CD4-positive, alpha-beta memory T cell (primary cell): Measurements from ENCODE around the gene PRSS37. TPM values are rescaled to one million over a fixed set of nuclear protein-coding genes. Genes with fewer than 3 reads are reported as not detected.

ENCODE experiments used
- CTCF ChIA-PET: fragments of 350-600 bp; sonication (Branson Sonifier 250); formaldehyde crosslinking; loops from one replicate; lab custom pipeline; 2021; ENCODE audit warnings: inconsistent platforms; ENCODE audit not compliant: partially characterized antibody; lab: Charles Lee
- POLR2A ChIA-PET: fragments of 350-600 bp; sonication (Branson Sonifier 250); formaldehyde crosslinking; loops from one replicate; lab custom pipeline; 2021; ENCODE audit not compliant: partially characterized antibody; lab: Charles Lee
- DNase-seq, 5 donors: peaks; one replicate each; pipeline versions ENCODE4 v3.0.0 to v3.0.0-alpha.2; 2020 to 2022; ENCODE audit warnings: mixed read lengths in 1 of 5
- H3K27ac ChIP-seq: one replicate; pipeline ENCODE4 v1.7.0; 2013; ENCODE audit warnings: low read depth, low read length
- H3K27me3 ChIP-seq: 2 replicates; pipeline ENCODE4 v1.7.0; 2013; ENCODE audit warnings: mild to moderate bottlenecking, low read length, moderate library complexity; ENCODE audit not compliant: insufficient read depth
- H3K36me3 ChIP-seq: 2 replicates; pipeline ENCODE4 v1.7.0; 2013; ENCODE audit warnings: mild to moderate bottlenecking, low read length, moderate library complexity; ENCODE audit not compliant: insufficient read depth
- H3K4me1 ChIP-seq: 2 replicates; pipeline ENCODE4 v1.7.0; 2013; ENCODE audit warnings: mild to moderate bottlenecking, low read length, moderate library complexity; ENCODE audit not compliant: insufficient read depth
- H3K4me3 ChIP-seq, 2 donors: one replicate each; pipeline ENCODE4 v1.7.0; 2013; ENCODE audit warnings: low read length in 2 of 2, mild to moderate bottlenecking in 1 of 2
- H3K9me3 ChIP-seq, 2 donors: one replicate each; pipeline ENCODE4 v1.7.0; 2013; ENCODE audit warnings: low read length in 2 of 2, control low read depth in 1 of 2; ENCODE audit not compliant: control insufficient read depth in 1 of 2
- H3K27ac Mint-ChIP-seq, 7 donors: one replicate each; pipeline ENCODE4 v1.8.0; 2020 to 2021; ENCODE audit warnings: mixed read lengths in 7 of 7, mild to moderate bottlenecking in 6 of 7, inconsistent platforms in 3 of 7, moderate library complexity in 3 of 7
- H3K27me3 Mint-ChIP-seq, 2 donors: one replicate each; pipeline ENCODE4 v1.8.0; 2020 to 2021; ENCODE audit warnings: mixed read lengths in 2 of 2
- H3K36me3 Mint-ChIP-seq, 2 donors: one replicate each; pipeline ENCODE4 v1.8.0; 2020 to 2021; ENCODE audit warnings: mixed read lengths in 2 of 2, inconsistent platforms in 1 of 2, mild to moderate bottlenecking in 1 of 2
- H3K4me1 Mint-ChIP-seq, 4 donors: one replicate each; pipeline ENCODE4 v1.8.0; 2020 to 2021; ENCODE audit warnings: mixed read lengths in 4 of 4, mild to moderate bottlenecking in 1 of 4
- H3K4me3 Mint-ChIP-seq, 8 donors: one replicate each; pipeline ENCODE4 v1.8.0; 2020 to 2021; ENCODE audit warnings: mixed read lengths in 8 of 8, mild to moderate bottlenecking in 7 of 8, moderate library complexity in 6 of 8, inconsistent platforms in 3 of 8
- H3K9me3 Mint-ChIP-seq, 8 donors: one replicate each; pipeline ENCODE4 v1.8.0; 2020 to 2021; ENCODE audit warnings: mixed read lengths in 8 of 8, mild to moderate bottlenecking in 5 of 8, inconsistent platforms in 3 of 8, moderate library complexity in 1 of 8
- intact Hi-C: fragments of 100-400 bp; cut with micrococcal nuclease; formaldehyde crosslinking; loops from one replicate; pipeline ENCODE4 v1.15.1; 2023
- polyA plus RNA-seq, 2 donors: library from polyadenylated mRNA; unstranded; fragments of 300-500 nt; fragmentation: Illumina TruSeq; gene quantifications; one replicate each; pipeline ENCODE4 v1.2.3, GENCODE V29; 2021
- total RNA-seq, 2 experiments: library from RNA; stranded (reverse); gene quantifications; one replicate each; pipeline ENCODE4 v1.2.3, GENCODE V29; 2021

Gene PRSS37, protein sequence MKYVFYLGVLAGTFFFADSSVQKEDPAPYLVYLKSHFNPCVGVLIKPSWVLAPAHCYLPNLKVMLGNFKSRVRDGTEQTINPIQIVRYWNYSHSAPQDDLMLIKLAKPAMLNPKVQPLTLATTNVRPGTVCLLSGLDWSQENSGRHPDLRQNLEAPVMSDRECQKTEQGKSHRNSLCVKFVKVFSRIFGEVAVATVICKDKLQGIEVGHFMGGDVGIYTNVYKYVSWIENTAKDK
- total RNA-seq (not detected), polyA plus RNA-seq (under 1 TPM in 1 of 2 donors, not detected in 1; 0.16 TPM)

DNA sequence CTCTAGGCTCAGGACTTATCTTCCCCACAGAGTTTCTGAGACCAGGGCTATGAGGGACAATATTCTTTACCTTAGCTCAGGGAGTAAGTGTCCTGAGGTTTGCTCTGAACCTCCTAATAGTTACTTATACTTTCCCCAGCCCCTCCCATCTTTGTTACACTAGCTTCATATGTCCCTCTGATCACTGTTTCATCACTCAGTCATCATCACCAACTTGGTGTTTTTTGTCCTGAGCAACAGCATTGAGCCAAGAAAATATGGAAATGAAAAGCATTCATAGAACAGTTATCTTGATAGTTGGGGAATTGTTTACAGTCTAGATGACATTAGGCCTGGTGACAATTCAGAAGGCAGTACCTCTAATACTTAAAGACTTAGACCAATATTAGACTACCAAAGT lies at the start of gene PRSS37:
Gene PRSS37, minus strand, starts transcription at position 101 of the 400 bp plus-strand sequence. CDS start 436 bp downstream, outside the sequence.
- CTCF ChIA-PET, result no interaction called here
- peaks cover 0 to under 1% (median 0%) of the 10 kb centered on the region in 8 donors for H3K9me3 Mint-ChIP-seq
- Histone ChIP-seq H3K4me1 (no peaks in the 10 kb centered on the region), H3K4me3 (no peak within 1 kb of the TSS), H3K9me3 (no peaks in the 10 kb centered on the region), H3K27me3 (no peaks in the 10 kb centered on the region), H3K36me3 (no peaks in the 10 kb centered on the region), H3K27ac (no peak within 1 kb of the TSS)
- no peak for DNase-seq
- no peaks in the 10 kb centered on the region for H3K27me3 Mint-ChIP-seq
- no peak within 1 kb of the TSS for H3K4me3 Mint-ChIP-seq
- POLR2A ChIA-PET, result no interaction called here
- no peaks in the 10 kb centered on the region for H3K36me3 Mint-ChIP-seq
- H3K27ac Mint-ChIP-seq, result no peak within 1 kb of the TSS
- H3K4me1 Mint-ChIP-seq, result no peaks in the 10 kb centered on the region
- intact Hi-C loops, result no loop called here

DNA sequence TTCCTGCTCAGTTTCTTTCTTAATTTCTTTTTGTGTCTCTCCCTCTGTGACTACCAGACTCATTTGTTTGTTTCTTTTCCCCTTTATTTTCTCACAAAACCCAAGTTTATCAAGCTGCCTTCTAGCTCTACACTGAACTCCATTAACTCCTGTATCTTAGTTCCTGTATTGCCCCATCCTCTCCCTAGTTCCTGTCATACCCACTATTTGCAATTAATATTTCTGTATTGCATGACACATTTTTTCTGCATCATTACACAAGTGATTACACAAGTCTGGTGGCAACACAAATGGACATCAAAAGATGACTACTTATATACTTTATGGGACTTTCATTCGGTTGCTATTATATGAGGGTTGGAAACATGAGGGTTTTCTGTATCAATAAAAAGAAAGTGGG lies 48.0 kb upstream of the PRSS37 start:
- peaks cover 7 to 8% of the 10 kb centered on the region in 2 donors for H3K27me3 Mint-ChIP-seq
- H3K27ac ChIP-seq, result no peak overlapping the region
- no peaks in the 10 kb centered on the region for H3K36me3 Mint-ChIP-seq
- intact Hi-C loops, result no loop called here
- no peaks in the 10 kb centered on the region for H3K4me1 ChIP-seq
- no peak overlapping the region for H3K4me3 ChIP-seq
- no peak for DNase-seq
- no peak overlapping the region for H3K27ac Mint-ChIP-seq
- H3K27me3 ChIP-seq, result no peaks in the 10 kb centered on the region
- H3K4me3 Mint-ChIP-seq, result no peak overlapping the region
- ChIA-PET POLR2A (no interaction called here), CTCF (no interaction called here)
- no peaks in the 10 kb centered on the region for H3K9me3 ChIP-seq
- peaks cover 0 to 3% (median 1%) of the 10 kb centered on the region in 8 donors for H3K9me3 Mint-ChIP-seq
- no peaks in the 10 kb centered on the region for H3K36me3 ChIP-seq
- no peaks in the 10 kb centered on the region for H3K4me1 Mint-ChIP-seq

DNA sequence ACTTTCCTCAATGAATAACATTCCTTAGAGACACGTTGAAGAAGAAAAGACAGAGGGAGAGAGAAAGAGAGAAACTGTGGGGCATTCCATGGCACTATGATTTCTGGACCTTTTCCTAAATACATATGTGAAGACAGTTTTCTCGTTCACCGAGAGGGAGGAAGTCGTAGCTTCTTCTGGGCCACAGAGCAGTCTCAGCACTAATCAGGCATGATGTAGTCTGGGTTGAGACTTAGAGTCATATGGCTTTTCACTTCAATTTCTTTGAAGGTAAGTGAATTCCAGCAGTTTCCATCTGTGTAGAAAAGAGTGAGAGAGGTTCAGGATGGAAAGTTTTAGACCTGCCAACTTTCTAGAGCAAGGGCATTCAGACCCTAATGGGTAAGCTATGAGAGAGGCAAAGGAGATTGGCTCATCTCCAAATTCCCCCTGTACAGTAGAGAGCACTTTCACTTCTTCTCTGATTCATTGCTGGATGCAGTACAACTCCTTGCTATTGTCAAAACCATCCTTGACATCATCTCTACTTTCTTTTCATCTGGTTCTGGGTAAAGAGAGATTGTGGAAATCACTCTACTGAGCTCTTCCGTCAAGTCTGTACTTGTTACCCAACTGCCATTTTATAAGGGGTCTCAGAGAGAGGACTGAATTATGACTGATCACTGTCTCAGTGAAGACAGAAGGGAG lies 43.4 kb upstream of the PRSS37 start:
- no peaks in the 10 kb centered on the region for H3K36me3 Mint-ChIP-seq
- intact Hi-C loops, result no loop called here
- Histone ChIP-seq H3K9me3 (no peaks in the 10 kb centered on the region), H3K27ac (no peak overlapping the region), H3K4me3 (no peak overlapping the region), H3K4me1 (no peaks in the 10 kb centered on the region), H3K27me3 (no peaks in the 10 kb centered on the region), H3K36me3 (no peaks in the 10 kb centered on the region)
- H3K4me1 Mint-ChIP-seq, result no peaks in the 10 kb centered on the region
- ChIA-PET CTCF (no interaction called here), POLR2A (no interaction called here)
- H3K27ac Mint-ChIP-seq, result no peak overlapping the region
- no peak overlapping the region for H3K4me3 Mint-ChIP-seq
- H3K9me3 Mint-ChIP-seq, result peaks cover 0 to 9% (median 4%) of the 10 kb centered on the region in 8 donors
- peaks cover 7 to 9% of the 10 kb centered on the region in 2 donors for H3K27me3 Mint-ChIP-seq
- DNase-seq, result no peak

DNA sequence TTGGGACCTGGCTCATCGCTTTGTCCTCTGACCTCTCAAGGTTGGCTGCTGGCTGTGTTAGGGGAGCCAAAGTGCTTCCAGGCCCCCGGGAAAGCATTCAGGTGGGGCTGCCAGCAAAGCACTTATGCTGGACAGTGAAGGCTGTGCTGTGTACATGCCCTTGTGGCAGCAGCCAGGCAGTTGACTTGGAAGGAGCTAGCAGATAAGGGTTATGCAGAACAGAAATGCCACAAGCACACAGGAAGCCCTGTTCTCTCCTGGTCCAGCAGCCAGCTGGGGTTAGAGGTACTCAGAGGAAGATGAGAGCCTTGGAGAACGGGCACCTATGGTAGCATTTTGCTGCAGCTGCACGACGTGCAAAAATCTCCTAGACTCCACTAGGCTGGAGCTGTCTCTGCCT lies 39.7 kb upstream of the PRSS37 start:
- H3K27ac Mint-ChIP-seq, result no peak overlapping the region
- peaks cover 0 to 11% (median 6%) of the 10 kb centered on the region in 8 donors for H3K9me3 Mint-ChIP-seq

DNA sequence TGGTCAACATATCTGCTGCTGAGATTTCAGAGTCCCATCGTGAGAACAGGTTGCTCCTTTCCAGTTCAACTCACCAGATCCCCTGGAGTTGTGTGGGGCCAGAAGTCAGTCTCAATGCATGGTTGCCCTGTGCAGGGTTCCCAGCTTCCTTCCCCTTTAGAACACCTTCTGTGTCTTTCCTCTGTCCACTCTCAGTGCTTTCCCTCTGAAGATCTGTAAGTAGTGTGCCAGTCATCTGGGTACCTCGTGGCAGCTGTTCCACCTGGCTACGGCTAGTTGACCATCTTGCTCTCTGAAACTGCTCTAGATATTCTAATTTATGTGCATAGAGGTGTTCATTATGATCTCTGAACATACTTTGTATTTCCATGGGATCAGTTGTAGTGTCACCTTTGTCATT lies 36.1 kb upstream of the PRSS37 start:
- Mint-ChIP-seq H3K27me3 (peaks cover 1 to 2% of the 10 kb centered on the region in 2 donors), H3K4me1 (no peaks in the 10 kb centered on the region), H3K27ac (no peak overlapping the region), H3K4me3 (no peak overlapping the region), H3K36me3 (no peaks in the 10 kb centered on the region), H3K9me3 (peaks cover 0 to 11% (median 4%) of the 10 kb centered on the region in 8 donors)
- POLR2A ChIA-PET, result no interaction called here
- Histone ChIP-seq H3K27ac (no peak overlapping the region), H3K4me3 (no peak overlapping the region), H3K9me3 (no peaks in the 10 kb centered on the region), H3K4me1 (no peaks in the 10 kb centered on the region), H3K36me3 (no peaks in the 10 kb centered on the region), H3K27me3 (no peaks in the 10 kb centered on the region)
- intact Hi-C loops, result no loop called here
- CTCF ChIA-PET, result no interaction called here
- no peak for DNase-seq

More for the DNA sequence above, 39.7 kb upstream of the PRSS37 start:
- no peaks in the 10 kb centered on the region for H3K36me3 ChIP-seq
- no peak overlapping the region for H3K27ac ChIP-seq
- no peaks in the 10 kb centered on the region for H3K9me3 ChIP-seq
- H3K4me3 ChIP-seq, result no peak overlapping the region
- H3K27me3 Mint-ChIP-seq, result peaks cover 1 to 2% of the 10 kb centered on the region in 2 donors
- DNase-seq, result no peak
- H3K4me1 Mint-ChIP-seq, result no peaks in the 10 kb centered on the region
- intact Hi-C loops, result no loop called here
- H3K4me3 Mint-ChIP-seq, result no peak overlapping the region
- POLR2A ChIA-PET, result no interaction called here
- no peaks in the 10 kb centered on the region for H3K27me3 ChIP-seq
- no peaks in the 10 kb centered on the region for H3K36me3 Mint-ChIP-seq
- CTCF ChIA-PET, result no interaction called here
- no peaks in the 10 kb centered on the region for H3K4me1 ChIP-seq

DNA sequence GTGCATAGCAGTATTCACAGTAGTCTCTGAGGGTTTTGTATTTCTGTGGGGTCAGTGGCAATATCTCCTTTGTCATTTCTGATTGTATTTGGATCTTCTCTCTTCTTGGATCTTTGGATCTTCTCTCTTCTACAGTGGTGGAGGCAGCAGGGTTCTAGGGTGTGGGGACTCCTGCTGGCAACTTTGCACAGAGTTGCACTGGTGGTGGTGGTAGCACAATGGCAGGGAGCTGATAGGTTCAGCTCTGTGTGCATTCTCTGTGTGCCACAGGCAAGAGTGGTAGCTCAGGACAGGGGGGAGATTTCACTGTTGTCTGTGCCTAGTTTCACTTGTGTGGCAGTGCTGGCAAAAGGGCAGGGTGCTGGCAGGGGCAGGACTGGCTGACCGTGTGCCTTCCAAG lies 35.1 kb upstream of the PRSS37 start:
- CTCF ChIA-PET, result no interaction called here
- no peak for DNase-seq
- Histone ChIP-seq H3K4me1 (no peaks in the 10 kb centered on the region), H3K27me3 (no peaks in the 10 kb centered on the region), H3K27ac (no peak overlapping the region), H3K36me3 (no peaks in the 10 kb centered on the region), H3K4me3 (no peak overlapping the region), H3K9me3 (no peaks in the 10 kb centered on the region)
- Mint-ChIP-seq H3K4me1 (no peaks in the 10 kb centered on the region), H3K36me3 (no peaks in the 10 kb centered on the region), H3K27me3 (peaks cover 0 to 1% of the 10 kb centered on the region in 2 donors), H3K4me3 (no peak overlapping the region), H3K9me3 (peaks cover 0 to 9% (median 2%) of the 10 kb centered on the region in 8 donors), H3K27ac (no peak overlapping the region)
- POLR2A ChIA-PET, result no interaction called here
- intact Hi-C loops, result no loop called here

DNA sequence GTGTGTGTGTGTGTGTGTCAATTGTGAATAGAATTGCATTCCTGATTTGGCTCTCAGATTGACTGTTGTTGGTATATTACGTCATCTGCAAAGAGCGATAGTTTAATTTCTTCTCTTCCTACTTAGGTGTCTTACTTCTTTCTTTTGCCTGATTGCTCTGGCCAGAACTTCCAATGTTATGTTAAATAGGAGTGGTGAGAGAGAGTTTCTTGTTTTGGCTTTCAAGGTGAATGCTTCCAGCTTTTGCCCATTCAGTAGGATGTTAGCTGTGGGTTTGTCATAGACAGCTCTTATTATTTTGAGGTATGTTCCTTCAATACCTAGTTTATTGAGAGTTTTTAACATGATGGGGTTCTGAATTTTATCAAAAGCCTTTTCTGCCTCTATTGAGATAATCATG lies 34.2 kb upstream of the PRSS37 start:
- Mint-ChIP-seq H3K27ac (no peak overlapping the region), H3K36me3 (no peaks in the 10 kb centered on the region), H3K4me1 (no peaks in the 10 kb centered on the region), H3K4me3 (no peak overlapping the region), H3K27me3 (no peaks in the 10 kb centered on the region), H3K9me3 (peaks cover 0 to 15% (median 5%) of the 10 kb centered on the region in 8 donors)
- Histone ChIP-seq H3K36me3 (no peaks in the 10 kb centered on the region), H3K27me3 (no peaks in the 10 kb centered on the region), H3K4me1 (no peaks in the 10 kb centered on the region), H3K4me3 (no peak overlapping the region), H3K9me3 (no peaks in the 10 kb centered on the region), H3K27ac (no peak overlapping the region)
- ChIA-PET CTCF (no interaction called here), POLR2A (no interaction called here)
- DNase-seq, result no peak
- intact Hi-C loops, result no loop called here
